DMS153 (cell line): Measurements from ENCODE around the gene PLA2G6.
"Not testable (repeated sequence)": the region's sequence is repeated elsewhere in the genome, so short reads cannot be mapped to it uniquely, and the experiment has no call there.

Source experiments
- DNase-seq: peaks from one replicate; lab custom pipeline; 2025; lab: John Stamatoyannopoulos, UW

The PLA2G6 gene

DNA sequence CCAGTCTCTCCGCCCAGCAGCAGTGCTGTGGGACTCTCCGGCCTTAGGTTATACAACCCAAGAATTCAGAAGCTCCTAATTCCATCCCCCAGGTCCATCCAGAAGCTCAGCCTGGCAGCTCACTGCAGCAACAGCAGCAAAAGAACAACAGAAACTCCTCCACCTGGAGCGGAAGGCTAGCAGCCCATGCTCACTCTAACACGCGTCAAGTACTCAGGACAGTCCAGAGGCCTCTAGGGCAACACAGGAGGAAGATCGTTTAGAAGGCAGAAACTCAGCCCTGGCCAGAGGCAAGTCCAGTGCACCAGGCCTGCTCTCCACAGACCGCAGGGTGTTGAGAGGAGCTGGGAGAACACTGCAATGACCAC is 17.1 kb downstream of the PLA2G6 start:
- no peak for DNase-seq

DNA sequence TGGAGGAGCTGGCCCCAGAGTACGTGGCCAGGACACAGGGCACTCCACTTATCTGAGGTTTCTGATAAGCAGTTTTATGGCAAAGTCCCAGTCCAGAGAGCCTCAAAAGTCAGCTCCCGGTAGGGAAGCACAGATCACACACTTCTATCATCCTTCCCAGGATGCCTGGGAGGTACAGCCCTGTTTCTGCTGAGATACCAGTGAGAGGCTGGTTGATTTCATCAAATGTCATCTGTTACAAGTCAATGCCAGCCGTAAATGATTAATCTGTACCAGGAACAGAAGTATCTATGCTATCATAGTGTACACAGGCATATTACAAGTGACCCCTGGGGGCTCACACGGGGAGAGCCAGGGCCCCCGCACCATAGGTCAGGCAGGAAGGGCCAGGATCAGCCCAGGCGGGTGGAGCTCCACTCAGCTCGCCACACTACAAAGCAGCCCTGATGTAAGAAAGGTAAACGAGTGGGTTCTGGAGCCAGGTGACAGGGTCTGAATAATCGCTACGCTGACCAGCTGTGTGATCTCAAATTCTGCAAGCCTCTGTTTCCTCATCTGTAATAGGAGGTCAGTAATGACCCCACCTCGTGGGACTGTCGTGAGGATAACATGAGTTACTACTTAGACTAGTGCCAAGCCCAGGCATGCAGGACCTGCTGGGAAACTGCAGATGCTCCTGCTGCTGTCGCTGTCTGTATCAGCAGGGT is 17.6 kb downstream of the PLA2G6 start:
- no peak for DNase-seq

GRCh38 chr22:38162881-38163843 is 18.5 kb downstream of the PLA2G6 start:
- DNase-seq = no peak

GRCh38 chr22:38155703-38156102 is 25.9 kb downstream of the PLA2G6 start:
- no peak for DNase-seq

DNA sequence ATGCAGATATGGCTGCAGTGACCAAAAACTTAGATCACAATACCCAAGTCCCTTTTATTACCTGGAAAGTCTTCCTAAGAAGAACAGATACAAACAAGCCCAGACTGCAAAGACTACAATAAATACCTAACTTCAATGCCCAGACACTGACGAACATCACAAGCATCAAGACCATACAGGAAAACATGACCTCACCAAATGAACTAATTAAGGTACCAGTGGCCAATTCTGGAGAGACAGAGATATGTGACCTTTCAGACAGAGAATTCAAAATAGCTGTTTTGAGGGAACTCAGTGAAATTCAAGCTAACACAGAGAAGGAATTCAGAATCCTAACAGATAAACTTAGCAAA is 27.1 kb downstream of the PLA2G6 start:
- DNase-seq = not testable (repeated sequence)

DNA sequence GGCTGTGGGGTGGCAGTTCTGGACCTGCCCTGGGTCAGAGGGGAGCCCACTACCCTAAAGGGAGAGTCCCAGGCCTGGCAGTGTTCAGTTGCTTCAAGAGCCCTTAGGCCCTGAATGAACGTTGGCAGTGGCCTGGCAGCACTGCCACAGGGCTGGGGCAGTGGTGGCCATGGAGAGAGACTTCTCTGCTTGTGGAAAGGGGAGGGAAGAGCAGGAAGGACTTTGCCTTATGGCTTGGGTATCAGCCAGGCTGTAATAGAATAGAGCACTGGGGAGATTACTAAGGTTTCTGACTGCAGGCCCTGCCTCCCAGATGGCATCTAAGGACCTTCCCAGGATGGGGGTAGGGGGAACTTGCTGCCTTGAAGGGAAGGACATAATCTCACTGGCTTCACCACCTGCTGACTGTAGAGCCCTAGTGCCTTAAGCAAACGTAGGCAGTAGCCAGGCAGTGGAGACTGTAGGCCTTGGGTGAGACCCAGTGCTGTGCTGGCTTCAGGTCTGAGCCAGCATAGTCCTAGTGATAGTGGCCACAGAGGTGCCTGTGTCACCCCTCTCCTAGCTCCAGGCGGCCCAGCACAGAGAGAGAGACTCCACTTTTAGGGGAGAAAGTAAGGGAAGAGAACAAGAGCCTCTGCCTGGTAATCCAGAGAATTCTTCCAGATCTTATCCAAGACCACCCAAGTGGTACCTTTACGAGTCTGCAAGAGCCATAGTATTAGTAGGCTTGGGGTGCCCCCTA is 27.6 kb downstream of the PLA2G6 start:
- no peak for DNase-seq

DNA sequence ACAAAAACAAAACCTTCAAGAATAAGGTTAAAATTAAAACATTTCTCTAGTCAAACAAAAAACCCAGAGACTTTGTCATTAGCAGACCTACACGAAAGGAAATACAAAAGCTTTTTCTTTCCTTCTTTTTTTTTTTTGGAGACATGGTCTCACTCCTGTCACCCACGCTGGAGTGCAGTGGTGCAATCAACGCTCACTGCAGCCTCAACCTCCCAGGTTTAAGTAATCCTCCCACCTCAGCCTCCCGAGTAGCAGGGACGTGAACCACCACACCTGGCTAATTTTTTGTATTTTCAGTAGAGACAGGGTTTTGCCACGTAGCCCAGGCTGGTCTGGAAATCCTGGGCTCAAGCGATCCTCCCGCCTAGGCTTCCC is 30.5 kb downstream of the PLA2G6 start:
- DNase-seq = no peak

DNA sequence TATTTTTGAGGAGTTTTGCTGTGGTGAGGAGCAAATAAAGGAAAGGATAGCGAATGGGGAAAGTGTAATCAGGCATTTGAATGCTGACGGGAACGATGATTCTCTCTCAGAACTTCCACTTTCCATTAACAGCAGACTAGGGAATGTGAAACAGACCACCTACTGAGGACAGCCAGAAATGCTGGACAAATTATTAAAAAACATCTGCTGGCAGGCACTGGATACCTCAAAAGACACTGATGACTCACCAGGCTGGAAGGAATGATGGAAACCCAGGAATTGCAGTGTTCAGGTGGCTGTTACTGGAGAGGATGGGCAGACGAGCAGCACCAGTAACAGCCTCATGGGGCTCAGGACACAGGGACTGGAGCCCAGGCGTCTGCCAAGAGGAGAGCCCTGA is 33.4 kb downstream of the PLA2G6 start:
- no peak for DNase-seq

DNA sequence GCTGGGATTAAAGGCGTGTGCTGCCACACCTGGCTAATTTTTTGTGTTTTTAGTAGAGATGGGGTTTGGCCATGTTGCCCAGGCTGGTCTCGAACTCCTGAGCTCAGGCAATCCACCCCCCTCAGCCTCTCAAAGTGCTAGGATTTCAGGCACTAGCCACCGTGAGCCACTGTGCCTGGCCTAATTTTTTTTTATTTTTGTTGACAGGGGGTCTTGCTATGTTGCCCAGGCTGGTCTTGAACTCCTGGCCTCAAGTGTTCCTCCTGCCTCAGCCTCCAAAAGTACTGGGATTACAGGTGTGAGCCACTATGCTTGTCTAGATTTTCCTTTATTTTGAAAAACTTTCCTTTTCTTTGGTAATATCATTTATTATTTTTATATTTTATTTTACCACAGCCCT is 35.5 kb downstream of the PLA2G6 start:
- DNase-seq = not testable (repeated sequence)

GRCh38 chr22:38144025-38144405 is 37.6 kb downstream of the PLA2G6 start:
- DNase-seq = no peak

DNA sequence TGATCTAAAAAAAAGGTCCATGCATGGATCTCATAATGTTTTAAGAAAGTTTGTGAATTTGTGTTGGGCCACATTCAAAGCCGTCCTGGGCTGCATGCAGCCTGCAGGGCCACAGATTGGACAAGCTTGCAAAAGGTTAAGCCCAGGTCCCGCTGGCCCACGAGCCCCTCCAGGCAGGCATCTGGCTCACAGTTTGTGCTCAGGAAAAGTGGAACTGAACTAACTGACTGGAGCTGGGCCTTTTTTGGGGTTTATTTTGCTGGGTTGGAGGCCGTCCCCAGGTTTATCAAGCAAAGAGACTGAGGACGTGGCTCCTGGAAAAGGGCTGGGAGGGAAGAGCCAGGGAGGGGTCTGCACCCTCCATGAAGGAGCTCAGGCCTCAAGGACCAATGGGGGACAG is 39.0 kb downstream of the PLA2G6 start:
- DNase-seq = no peak

DNA sequence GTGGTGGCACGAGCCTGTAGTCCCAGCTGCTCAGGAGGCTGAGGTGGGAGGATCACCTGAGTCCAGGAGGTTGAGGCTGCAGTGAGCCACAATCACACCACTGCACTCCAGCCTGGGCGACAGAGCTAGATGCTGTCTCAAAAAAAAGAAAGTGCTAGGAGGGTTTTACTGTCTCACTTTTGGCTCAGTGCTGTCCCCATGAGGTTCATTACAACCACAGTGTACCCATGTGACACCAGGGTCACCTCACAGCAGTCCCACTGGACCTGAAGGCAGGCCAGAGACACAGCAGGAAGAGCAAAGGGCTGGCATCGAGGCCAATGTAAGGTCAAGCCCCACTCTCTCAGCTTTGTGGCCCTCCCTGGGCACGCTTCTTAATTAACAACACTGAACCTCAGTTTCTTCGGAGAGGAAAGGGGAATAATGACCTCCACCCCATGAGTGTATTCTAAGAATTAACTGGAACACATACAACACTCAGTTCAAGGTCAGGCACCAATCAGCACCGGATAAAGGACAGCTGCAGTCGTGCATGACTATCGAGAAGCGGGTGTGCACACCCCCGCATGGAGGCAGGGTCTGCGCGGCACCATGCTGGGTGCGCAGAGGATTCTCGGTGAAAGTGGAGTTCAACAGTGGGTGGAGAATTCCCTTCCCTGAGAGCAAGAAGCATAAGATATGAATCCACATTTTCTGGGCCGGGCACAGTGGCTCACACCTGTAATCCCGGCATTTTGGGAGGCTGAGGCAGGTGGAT is 40.2 kb downstream of the PLA2G6 start:
- no peak for DNase-seq

DNA sequence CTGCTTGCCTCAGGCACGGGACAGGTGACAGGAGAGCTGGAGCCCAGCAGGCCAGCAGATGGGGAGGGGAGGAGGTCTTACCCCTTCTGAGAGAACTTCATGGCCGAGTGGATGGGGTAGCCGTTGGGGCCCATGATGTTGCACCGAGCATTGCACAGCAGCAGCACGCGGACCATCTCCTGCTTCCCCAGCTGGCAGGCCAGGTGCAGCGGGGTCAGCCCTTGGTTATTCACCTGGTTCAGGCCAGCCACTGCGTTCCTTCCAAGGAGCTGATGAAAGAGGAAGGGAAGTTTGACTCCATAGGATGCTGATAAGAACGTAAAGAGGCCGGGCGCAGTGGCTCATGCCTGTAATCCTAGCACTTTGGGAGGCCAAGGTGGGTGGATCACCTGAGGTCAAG is 41.7 kb downstream of the PLA2G6 start:
- DNase-seq = no peak

GRCh38 chr22:38138961-38139360 is 42.7 kb downstream of the PLA2G6 start:
- no peak for DNase-seq

- DNase-seq = no peak
Measured at GRCh38 chr22:38137876-38138687, 43.5 kb downstream of the PLA2G6 start.

GRCh38 chr22:38136607-38137006 is 45.0 kb downstream of the PLA2G6 start:
- no peak for DNase-seq

- no peak for DNase-seq
Measured at GRCh38 chr22:38135133-38135706, 46.4 kb downstream of the PLA2G6 start.

GRCh38 chr22:38133331-38133730 is 48.3 kb downstream of the PLA2G6 start:
- no peak for DNase-seq

DNA sequence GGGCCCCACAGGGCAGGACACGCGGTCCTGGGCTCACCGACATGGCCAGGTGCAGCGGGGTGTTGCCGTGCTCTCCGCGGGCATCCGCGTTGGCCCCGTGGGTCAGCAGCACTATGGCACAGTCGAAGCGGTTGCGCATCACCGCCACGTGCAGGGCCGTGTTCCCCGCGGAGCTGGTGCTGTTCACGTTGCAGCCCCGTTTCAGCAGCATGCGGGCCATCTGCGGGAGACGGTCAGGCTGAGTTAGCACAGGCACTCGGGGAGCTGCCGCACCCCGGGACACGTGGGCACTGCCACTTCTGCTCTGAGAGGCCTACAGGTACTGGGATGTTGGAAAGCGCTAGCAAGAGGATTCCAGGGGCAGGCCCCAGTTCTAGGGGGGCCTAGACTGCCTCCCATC is 48.8 kb downstream of the PLA2G6 start:
- DNase-seq = no peak

GRCh38 chr22:38132136-38132535 is 49.5 kb downstream of the PLA2G6 start:
- DNase-seq = no peak

DNA sequence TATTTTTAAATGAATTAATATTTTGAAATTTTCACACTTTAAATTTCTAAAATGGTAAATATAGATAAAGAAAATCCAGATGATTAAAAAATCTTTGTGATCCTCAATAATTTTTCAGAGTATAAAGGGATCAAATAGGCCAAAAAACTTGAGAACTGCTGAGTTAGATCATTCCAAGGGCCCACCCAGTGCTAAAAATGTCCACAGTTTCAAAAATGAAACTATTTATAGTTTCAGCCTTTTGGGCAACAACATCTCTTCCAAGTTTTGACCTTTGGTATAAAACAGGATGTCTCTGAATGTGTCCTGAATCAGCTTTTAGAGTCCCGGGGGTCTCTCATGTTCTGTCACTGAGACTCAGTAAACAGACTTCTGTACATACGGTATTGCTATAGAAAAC is 50.2 kb downstream of the PLA2G6 start:
- no peak for DNase-seq
